ENCODE results near the gene MAST1.

The MAST1 gene

DNA sequence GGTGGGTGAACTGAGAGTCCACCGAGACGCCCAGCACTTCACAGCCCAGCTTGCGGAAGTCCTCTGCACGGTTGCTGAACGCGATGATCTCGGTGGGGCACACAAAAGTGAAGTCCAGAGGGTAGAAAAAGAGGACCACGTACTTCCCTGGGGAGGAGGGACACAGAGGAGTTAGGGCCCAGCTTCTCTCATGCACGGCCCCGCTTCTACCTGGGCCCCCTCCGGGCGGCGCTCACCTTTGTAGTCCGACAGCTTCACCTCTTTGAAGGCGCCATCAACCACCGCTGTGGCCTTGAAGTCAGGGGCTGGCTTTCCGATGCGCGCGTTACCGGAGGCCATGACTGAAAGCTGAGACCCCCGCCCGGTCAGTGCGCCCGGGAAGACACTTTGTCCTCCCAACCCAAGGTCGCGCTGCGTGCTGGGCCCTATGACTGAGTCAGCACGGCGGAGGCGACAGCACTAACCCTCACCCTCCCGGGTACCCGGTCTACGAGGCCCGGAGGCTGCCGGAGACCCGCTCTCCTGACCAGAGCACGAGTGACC is 37.3 kb upstream of the MAST1 start:
- Histone ChIP-seq H3K4me3 (ENCODE audit: control insufficient read depth in 1 of 7, extremely low read depth in 1 of 7, insufficient read depth in 4 of 7, low read depth in 2 of 7, low read length in 6 of 7) (peak overlapping the region; percentile 65 to 97 (median 83)), H3K27ac (ENCODE audit: insufficient read depth in 1 of 2, low read depth in 1 of 2, low read length in 2 of 2, poor library complexity in 1 of 2, severe bottlenecking in 2 of 2) (peak overlapping the region in 1 of 2 experiments; percentile 74), H3K27me3 (replicated peaks in 2 of 5; ENCODE audit: control insufficient read depth in 4 of 5, insufficient read depth in 5 of 5, low read length in 4 of 5) (peaks cover 0 to 3% (median 0%) of the 10 kb centered on the region in 5 experiments), H3K9me3 (ENCODE audit: control extremely low read depth in 1 of 5, control insufficient read depth in 4 of 5, insufficient read depth in 2 of 5, low read depth in 1 of 5, low read length in 4 of 5) (no peaks in the 10 kb centered on the region), H3K4me1 (ENCODE audit: control extremely low read depth in 1 of 4, control insufficient read depth in 4 of 4, insufficient read depth in 4 of 4, low read length in 3 of 4) (peaks cover 0 to 35% (median 29%) of the 10 kb centered on the region in 4 experiments), H3K36me3 (ENCODE audit: control insufficient read depth in 4 of 4, insufficient read depth in 4 of 4, low read length in 3 of 4) (peaks cover 0 to 13% (median 6%) of the 10 kb centered on the region in 4 experiments)
- peak in 1 of 3 donors; percentile 17 for DNase-seq
- CTCF ChIA-PET: interaction anchor here (3.5 to 15.3 kb wide), 2 partner anchors 32 to 46 kb away, joined by 12 to 612 read pairs; partner anchors contain the start of gene HOOK2
- POLR2A ChIA-PET: interaction anchor here (1.2 to 1.5 kb wide), 2 partner anchors 8 to 23 kb away, joined by 5 to 8 read pairs; no protein-coding TSS in a partner anchor
- 16% methylated on average over 36 of the region's 38 CpGs for WGBS (ENCODE audit: insufficient coverage)

DNA sequence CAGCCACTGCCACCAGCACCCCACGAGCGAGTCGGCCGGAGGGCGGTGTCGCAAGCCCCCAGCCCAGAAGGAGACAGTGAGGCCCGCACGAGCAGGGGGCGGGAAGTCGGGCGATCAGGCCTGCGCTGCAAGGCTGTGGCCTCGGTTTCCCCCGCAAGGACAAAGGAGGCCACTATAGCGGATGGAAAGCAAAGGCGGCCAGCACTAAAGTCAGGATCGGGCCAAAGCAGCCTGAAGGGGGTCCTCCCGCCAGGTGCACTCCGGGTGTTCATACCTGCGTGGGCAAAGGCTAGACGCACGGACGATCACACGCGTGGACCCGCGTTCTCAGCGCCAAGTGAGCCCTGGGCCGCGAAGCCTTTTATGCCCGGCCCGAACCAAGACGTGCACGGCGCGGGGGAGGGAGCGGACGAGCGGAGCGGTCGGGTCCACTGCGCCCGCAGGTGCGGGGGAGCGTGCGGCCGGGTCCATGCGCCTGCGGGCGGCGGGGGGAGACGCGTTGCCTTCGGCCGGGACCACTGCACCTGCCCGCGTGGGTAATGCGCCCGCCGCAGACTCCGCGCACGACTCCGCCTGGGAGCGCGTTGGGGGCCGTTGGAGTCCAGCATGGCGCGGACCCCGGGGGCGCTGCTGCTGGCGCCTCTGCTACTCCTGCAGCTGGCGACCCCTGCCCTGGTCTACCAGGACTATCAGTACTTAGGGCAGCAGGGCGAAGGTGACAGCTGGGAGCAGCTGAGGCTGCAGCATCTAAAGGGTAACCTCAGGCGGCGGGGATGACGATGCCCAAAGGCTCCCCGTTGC is 36.6 kb upstream of the MAST1 start, which contains the start of the genes PRDX2 and THSD8:
Gene PRDX2 (minus strand): TSS at position 335 of the 801 bp plus-strand sequence. CDS start 539 bp downstream, outside the sequence.
Gene THSD8 (plus strand): TSS at position 604 of the 801 bp plus-strand sequence. CDS start 3 bp downstream, at position 607.
- WGBS (ENCODE audit: insufficient coverage): under 1% methylated on average over 76 of the region's 78 CpGs
- H3K27ac ChIP-seq (ENCODE audit: insufficient read depth in 1 of 2, low read depth in 1 of 2, low read length in 2 of 2, poor library complexity in 1 of 2, severe bottlenecking in 2 of 2): peak within 1 kb of the TSS in 1 of 2 experiments; percentile 74
- CTCF ChIA-PET: interaction anchor here (0.7 to 15.3 kb wide), 6 partner anchors 21 to 48 kb away, joined by 3 to 612 read pairs (median 4); partner anchors contain the start of gene HOOK2
- H3K36me3 ChIP-seq (ENCODE audit: control insufficient read depth in 4 of 4, insufficient read depth in 4 of 4, low read length in 3 of 4): peaks cover 0 to 13% (median 6%) of the 10 kb centered on the region in 4 experiments
- peak in 2 of 3 donors; percentile 86 to 88 for DNase-seq
- H3K4me3 ChIP-seq (ENCODE audit: control insufficient read depth in 1 of 7, extremely low read depth in 1 of 7, insufficient read depth in 4 of 7, low read depth in 2 of 7, low read length in 6 of 7): peak within 1 kb of the TSS; percentile 65 to 97 (median 83)
- H3K4me1 ChIP-seq (ENCODE audit: control extremely low read depth in 1 of 4, control insufficient read depth in 4 of 4, insufficient read depth in 4 of 4, low read length in 3 of 4): peaks cover 0 to 33% (median 29%) of the 10 kb centered on the region in 4 experiments
- H3K9me3 ChIP-seq (ENCODE audit: control extremely low read depth in 1 of 5, control insufficient read depth in 4 of 5, insufficient read depth in 2 of 5, low read depth in 1 of 5, low read length in 4 of 5): no peaks in the 10 kb centered on the region
- POLR2A ChIA-PET: interaction anchor here (0.5 to 1.5 kb wide), 3 partner anchors 8 to 24 kb away, joined by 3 to 8 read pairs (median 5); no protein-coding TSS in a partner anchor
- H3K27me3 ChIP-seq (replicated peaks in 2 of 5; ENCODE audit: control insufficient read depth in 4 of 5, insufficient read depth in 5 of 5, low read length in 4 of 5): peaks cover 0 to 3% (median 0%) of the 10 kb centered on the region in 5 experiments

- Histone ChIP-seq H3K27ac (ENCODE audit: insufficient read depth in 1 of 2, low read depth in 1 of 2, low read length in 2 of 2, poor library complexity in 1 of 2, severe bottlenecking in 2 of 2) (no peak overlapping the region), H3K9me3 (ENCODE audit: control extremely low read depth in 1 of 5, control insufficient read depth in 4 of 5, insufficient read depth in 2 of 5, low read depth in 1 of 5, low read length in 4 of 5) (no peaks in the 10 kb centered on the region), H3K4me1 (ENCODE audit: control extremely low read depth in 1 of 4, control insufficient read depth in 4 of 4, insufficient read depth in 4 of 4, low read length in 3 of 4) (peaks cover 0 to 39% (median 37%) of the 10 kb centered on the region in 4 experiments), H3K4me3 (ENCODE audit: control insufficient read depth in 1 of 7, extremely low read depth in 1 of 7, insufficient read depth in 4 of 7, low read depth in 2 of 7, low read length in 6 of 7) (peak overlapping the region; percentile 65 to 97 (median 83)), H3K36me3 (ENCODE audit: control insufficient read depth in 4 of 4, insufficient read depth in 4 of 4, low read length in 3 of 4) (peaks cover 0 to 13% (median 6%) of the 10 kb centered on the region in 4 experiments), H3K27me3 (replicated peaks in 2 of 5; ENCODE audit: control insufficient read depth in 4 of 5, insufficient read depth in 5 of 5, low read length in 4 of 5) (peaks cover 0 to 3% (median 0%) of the 10 kb centered on the region in 5 experiments)
- 52% methylated on average over 15 of the region's 22 CpGs for WGBS (ENCODE audit: insufficient coverage)
- ChIA-PET CTCF (interaction anchor here (0.7 to 15.3 kb wide), 6 partner anchors 20 to 47 kb away, joined by 3 to 612 read pairs (median 4); partner anchors contain the start of gene HOOK2), POLR2A (interaction anchor here (0.5 to 1.5 kb wide), 3 partner anchors 9 to 25 kb away, joined by 3 to 8 read pairs (median 5); no protein-coding TSS in a partner anchor)
- no peak for DNase-seq
Observed at GRCh38 chr19:12802267-12803106, 35.8 kb upstream of the MAST1 start.

DNA sequence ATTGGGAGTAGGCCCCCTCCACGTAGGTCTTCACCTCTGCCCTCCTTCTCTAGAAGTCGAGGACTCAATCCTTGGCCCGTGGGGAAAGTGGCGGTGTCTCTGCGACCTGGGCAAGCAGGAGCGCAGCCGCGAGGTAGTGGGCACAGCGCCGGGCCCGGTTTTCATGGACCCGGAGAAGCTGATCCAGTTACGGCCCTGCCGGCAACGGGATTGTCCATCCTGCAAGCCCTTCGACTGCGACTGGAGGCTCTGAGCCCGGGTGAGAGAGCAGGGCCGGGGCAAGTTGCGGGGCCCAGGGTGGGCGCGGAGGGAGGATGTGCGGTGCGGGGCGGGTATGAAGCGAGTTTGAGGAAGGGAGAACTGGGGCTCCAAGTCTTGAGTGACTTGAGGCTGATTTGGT is 34.3 kb upstream of the MAST1 start:
- POLR2A ChIA-PET: no interaction called here
- H3K36me3 ChIP-seq (ENCODE audit: control insufficient read depth in 4 of 4, insufficient read depth in 4 of 4, low read length in 3 of 4): peaks cover 0 to 19% (median 9%) of the 10 kb centered on the region in 4 experiments
- peaks cover 0 to 39% (median 37%) of the 10 kb centered on the region in 4 experiments for H3K4me1 ChIP-seq (ENCODE audit: control extremely low read depth in 1 of 4, control insufficient read depth in 4 of 4, insufficient read depth in 4 of 4, low read length in 3 of 4)
- H3K27me3 ChIP-seq (replicated peaks in 2 of 5; ENCODE audit: control insufficient read depth in 4 of 5, insufficient read depth in 5 of 5, low read length in 4 of 5): peaks cover 0 to 3% (median 0%) of the 10 kb centered on the region in 5 experiments
- no peak for DNase-seq
- 96% methylated on average over 21 of the region's 26 CpGs for WGBS (ENCODE audit: insufficient coverage)
- H3K9me3 ChIP-seq (ENCODE audit: control extremely low read depth in 1 of 5, control insufficient read depth in 4 of 5, insufficient read depth in 2 of 5, low read depth in 1 of 5, low read length in 4 of 5): no peaks in the 10 kb centered on the region
- CTCF ChIA-PET: interaction anchor here (1.0 to 15.3 kb wide), 3 partner anchors 11 to 44 kb away, joined by 3 to 612 read pairs (median 9); partner anchors contain the start of gene HOOK2
- H3K4me3 ChIP-seq (ENCODE audit: control insufficient read depth in 1 of 7, extremely low read depth in 1 of 7, insufficient read depth in 4 of 7, low read depth in 2 of 7, low read length in 6 of 7): no peak overlapping the region
- no peak overlapping the region for H3K27ac ChIP-seq (ENCODE audit: insufficient read depth in 1 of 2, low read depth in 1 of 2, low read length in 2 of 2, poor library complexity in 1 of 2, severe bottlenecking in 2 of 2)

GRCh38 chr19:12806242-12807081 is 31.9 kb upstream of the MAST1 start, which contains the start of gene RNASEH2A:
TSS of gene RNASEH2A (plus strand) at chr19:12806584. CDS start at chr19:12806674, 90 bp downstream.
- Histone ChIP-seq H3K9me3 (ENCODE audit: control extremely low read depth in 1 of 5, control insufficient read depth in 4 of 5, insufficient read depth in 2 of 5, low read depth in 1 of 5, low read length in 4 of 5) (no peaks in the 10 kb centered on the region), H3K27ac (ENCODE audit: insufficient read depth in 1 of 2, low read depth in 1 of 2, low read length in 2 of 2, poor library complexity in 1 of 2, severe bottlenecking in 2 of 2) (peak within 1 kb of the TSS in 1 of 2 experiments; percentile 74), H3K27me3 (replicated peaks in 2 of 5; ENCODE audit: control insufficient read depth in 4 of 5, insufficient read depth in 5 of 5, low read length in 4 of 5) (peaks cover 0 to 3% (median 0%) of the 10 kb centered on the region in 5 experiments), H3K4me1 (ENCODE audit: control extremely low read depth in 1 of 4, control insufficient read depth in 4 of 4, insufficient read depth in 4 of 4, low read length in 3 of 4) (peaks cover 0 to 25% (median 24%) of the 10 kb centered on the region in 4 experiments), H3K36me3 (ENCODE audit: control insufficient read depth in 4 of 4, insufficient read depth in 4 of 4, low read length in 3 of 4) (peaks cover 0 to 23% (median 13%) of the 10 kb centered on the region in 4 experiments), H3K4me3 (ENCODE audit: control insufficient read depth in 1 of 7, extremely low read depth in 1 of 7, insufficient read depth in 4 of 7, low read depth in 2 of 7, low read length in 6 of 7) (peak within 1 kb of the TSS; percentile 36 to 85 (median 74))
- CTCF ChIA-PET: interaction anchor here (0.9 to 3.5 kb wide), 4 partner anchors 42 to 126 kb away, joined by 3 to 9 read pairs (median 3); partner anchors contain the start of gene FARSA
- 6% methylated on average over 46 of the region's 66 CpGs for WGBS (ENCODE audit: insufficient coverage)
- peak; percentile 83 to 92 (median 91) for DNase-seq
- POLR2A ChIA-PET: interaction anchor here (0.5 to 1.0 kb wide), 2 partner anchors 13 to 22 kb away, joined by 4 to 5 read pairs; no protein-coding TSS in a partner anchor

Data from common myeloid progenitor, CD34-positive (primary cell).